Fibroblast of pulmonary artery (primary cell): ENCODE results near the gene MLLT11.
A peak's percentile ranks its signal among the peaks of the same experiment; 100 is the strongest.

Experiments
- DNase-seq: peaks from one replicate; pipeline ENCODE4 v3.0.0-alpha.2; 2010; ENCODE audit warnings: low read depth
- H3K4me3 ChIP-seq: replicated peaks from 2 replicates; pipeline ENCODE4 v1.5.1; 2011; ENCODE audit warnings: low read depth, mild to moderate bottlenecking, control low read depth, low read length, moderate library complexity
- TF ChIP-seq, protein P1 (sequence below): IDR thresholded peaks from 2 replicates; pipeline ENCODE4 v1.5.1; 2011; ENCODE audit warnings: mild to moderate bottlenecking, control low read depth, low read length, inconsistent platforms; ENCODE audit errors: missing control alignments

MLLT11 gene

GRCh38 chr1:151032164-151032563 is 28.0 kb upstream of the MLLT11 start:
- no peak for DNase-seq
- TF ChIP-seq, protein P1, sequence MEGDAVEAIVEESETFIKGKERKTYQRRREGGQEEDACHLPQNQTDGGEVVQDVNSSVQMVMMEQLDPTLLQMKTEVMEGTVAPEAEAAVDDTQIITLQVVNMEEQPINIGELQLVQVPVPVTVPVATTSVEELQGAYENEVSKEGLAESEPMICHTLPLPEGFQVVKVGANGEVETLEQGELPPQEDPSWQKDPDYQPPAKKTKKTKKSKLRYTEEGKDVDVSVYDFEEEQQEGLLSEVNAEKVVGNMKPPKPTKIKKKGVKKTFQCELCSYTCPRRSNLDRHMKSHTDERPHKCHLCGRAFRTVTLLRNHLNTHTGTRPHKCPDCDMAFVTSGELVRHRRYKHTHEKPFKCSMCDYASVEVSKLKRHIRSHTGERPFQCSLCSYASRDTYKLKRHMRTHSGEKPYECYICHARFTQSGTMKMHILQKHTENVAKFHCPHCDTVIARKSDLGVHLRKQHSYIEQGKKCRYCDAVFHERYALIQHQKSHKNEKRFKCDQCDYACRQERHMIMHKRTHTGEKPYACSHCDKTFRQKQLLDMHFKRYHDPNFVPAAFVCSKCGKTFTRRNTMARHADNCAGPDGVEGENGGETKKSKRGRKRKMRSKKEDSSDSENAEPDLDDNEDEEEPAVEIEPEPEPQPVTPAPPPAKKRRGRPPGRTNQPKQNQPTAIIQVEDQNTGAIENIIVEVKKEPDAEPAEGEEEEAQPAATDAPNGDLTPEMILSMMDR = no peak
- H3K4me3 ChIP-seq = no peak overlapping the region

- no peak overlapping the region for H3K4me3 ChIP-seq
- no peak for DNase-seq
- TF ChIP-seq, protein P1 = no peak
Observed at GRCh38 chr1:151035167-151035566, 25.0 kb upstream of the MLLT11 start.

DNA sequence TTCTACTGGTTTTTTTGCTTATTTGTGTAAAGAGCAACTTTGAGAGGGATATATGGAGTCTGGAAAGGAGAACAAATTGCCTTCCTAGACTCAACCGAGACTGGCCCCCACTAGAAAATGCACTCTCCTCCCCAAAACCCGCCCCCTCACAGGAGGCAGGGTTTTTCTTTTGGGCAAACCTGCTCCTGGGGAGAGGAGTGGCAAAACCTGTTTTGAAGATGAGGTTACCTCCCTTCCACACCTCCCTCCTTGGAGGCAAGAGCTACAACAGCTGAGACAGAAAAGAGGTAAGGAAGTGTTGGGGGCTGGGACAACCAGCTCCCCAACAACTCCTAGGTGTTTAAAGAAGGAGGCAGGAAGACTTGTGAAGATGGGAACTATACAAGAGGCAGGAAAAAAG is 23.8 kb upstream of the MLLT11 start, which contains the start of gene BNIPL:
BNIPL (plus strand) TSS at position 231 of the 400 bp plus-strand sequence; CDS start at position 371, 140 bp downstream.
- no peak for DNase-seq
- TF ChIP-seq, protein P1 = no peak
- no peak within 1 kb of the TSS for H3K4me3 ChIP-seq

DNA sequence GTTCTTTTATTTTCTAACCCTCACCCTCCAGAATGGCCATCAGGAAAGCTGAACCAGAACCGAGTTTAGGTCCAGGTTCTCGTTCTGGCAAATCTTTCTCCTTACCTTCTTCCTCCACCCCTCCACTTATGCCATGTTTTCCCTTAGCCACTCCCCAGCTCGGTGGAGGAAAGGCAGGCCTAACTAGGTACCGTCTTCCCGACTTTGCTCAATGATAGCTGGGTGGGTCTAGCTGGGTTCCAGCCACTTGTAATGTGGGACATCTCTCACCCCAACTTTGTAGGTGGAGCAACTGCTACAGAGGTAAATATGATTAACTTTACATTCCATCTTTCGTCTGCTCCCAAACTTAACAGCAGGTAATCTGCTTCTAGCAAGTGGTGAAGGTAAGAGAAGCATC is 23.2 kb upstream of the MLLT11 start:
- TF ChIP-seq, protein P1 = no peak
- H3K4me3 ChIP-seq = no peak overlapping the region

DNA sequence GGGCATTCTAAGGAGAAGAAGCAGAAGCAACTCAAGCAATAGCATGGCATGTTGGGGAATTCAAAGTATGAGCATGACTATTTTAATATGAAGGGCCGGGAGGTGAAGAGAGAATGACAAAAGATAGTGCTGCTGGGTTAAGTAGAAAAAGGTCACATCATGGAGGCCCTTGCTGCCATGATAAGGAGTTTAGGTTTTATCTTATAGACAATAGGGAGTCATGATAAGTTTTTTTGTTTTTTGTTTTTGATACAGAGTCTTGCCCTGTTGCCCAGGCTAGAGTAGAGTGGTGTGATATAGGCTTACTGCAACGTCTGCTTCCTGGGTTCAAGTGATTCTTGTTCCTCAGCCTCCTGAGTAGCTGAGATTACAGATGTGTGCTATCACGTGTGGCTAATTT is 20.7 kb upstream of the MLLT11 start:
- H3K4me3 ChIP-seq = no peak overlapping the region
- no peak for DNase-seq
- TF ChIP-seq, protein P1 = no peak

More for the DNA sequence above, 23.2 kb upstream of the MLLT11 start:
- DNase-seq = no peak

DNA sequence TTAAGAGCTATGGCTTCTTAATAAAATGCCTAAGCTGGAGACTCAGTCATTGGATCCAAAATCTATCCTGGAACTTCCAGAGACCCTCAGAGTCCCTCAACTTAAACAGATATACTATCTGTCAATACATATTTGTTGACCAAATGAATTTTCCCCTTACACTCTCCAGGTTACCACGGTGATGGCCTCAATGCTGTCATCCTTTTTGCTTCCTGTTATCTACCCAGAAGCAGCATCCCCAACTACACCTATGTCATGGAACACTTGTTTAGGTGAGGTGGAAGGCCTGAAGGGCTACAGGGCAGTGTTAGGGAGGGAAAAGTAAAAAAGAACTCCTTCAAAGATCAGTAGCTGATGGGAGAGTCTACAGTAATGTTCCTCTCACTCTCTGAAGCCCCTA is 17.0 kb upstream of the MLLT11 start:
- DNase-seq = no peak
- TF ChIP-seq, protein P1 = no peak

GRCh38 chr1:151047591-151047924 is 12.6 kb upstream of the MLLT11 start, which contains the start of gene C1orf56:
Gene C1orf56, plus strand, starts transcription at chr1:151047751. Its CDS starts 97 bp downstream, at chr1:151047848.
- peak within 1 kb of the TSS; percentile 72 for H3K4me3 ChIP-seq
- peak; percentile 59 for DNase-seq
- TF ChIP-seq, protein P1 = no peak

More for the DNA sequence above, 17.0 kb upstream of the MLLT11 start:
- H3K4me3 ChIP-seq = no peak overlapping the region
